AG09319 (cell line): ENCODE measurements around the gene RAD51B.

Source experiments
- DNase-seq: peaks from one replicate; pipeline ENCODE4 v3.0.0-alpha.2; 2010; ENCODE audit warnings: low read depth; ENCODE audit errors: extremely low read depth
- CTCF ChIP-seq: IDR thresholded peaks from 2 replicates; pipeline ENCODE4 v1.5.1; 2011; ENCODE audit warnings: low read depth, mild to moderate bottlenecking, inconsistent platforms, low read length, moderate library complexity

Gene RAD51B

GRCh38 chr14:68644101-68644500 lies 824.5 kb downstream of the RAD51B start:
- DNase-seq: no peak

GRCh38 chr14:68645371-68645770 lies 825.8 kb downstream of the RAD51B start:
- no peak for TF ChIP-seq CTCF
- no peak for DNase-seq

More at GRCh38 chr14:68644101-68644500, 824.5 kb downstream of the RAD51B start:
- no peak for TF ChIP-seq CTCF

GRCh38 chr14:68649476-68650189 lies 830.1 kb downstream of the RAD51B start:
- no peak for TF ChIP-seq CTCF
- DNase-seq: no peak

GRCh38 chr14:68650404-68650994 lies 830.9 kb downstream of the RAD51B start:
- DNase-seq: no peak
- TF ChIP-seq CTCF: no peak

- DNase-seq: no peak
- no peak for TF ChIP-seq CTCF
Observed at GRCh38 chr14:68651075-68651474, 831.5 kb downstream of the RAD51B start.

GRCh38 chr14:68651652-68652432 lies 832.3 kb downstream of the RAD51B start:
- DNase-seq: no peak
- TF ChIP-seq CTCF: no peak

GRCh38 chr14:68652433-68652690 lies 832.8 kb downstream of the RAD51B start:
- no peak for TF ChIP-seq CTCF
- no peak for DNase-seq
